ENCODE data around the gene FBXL4.

FBXL4 gene

DNA sequence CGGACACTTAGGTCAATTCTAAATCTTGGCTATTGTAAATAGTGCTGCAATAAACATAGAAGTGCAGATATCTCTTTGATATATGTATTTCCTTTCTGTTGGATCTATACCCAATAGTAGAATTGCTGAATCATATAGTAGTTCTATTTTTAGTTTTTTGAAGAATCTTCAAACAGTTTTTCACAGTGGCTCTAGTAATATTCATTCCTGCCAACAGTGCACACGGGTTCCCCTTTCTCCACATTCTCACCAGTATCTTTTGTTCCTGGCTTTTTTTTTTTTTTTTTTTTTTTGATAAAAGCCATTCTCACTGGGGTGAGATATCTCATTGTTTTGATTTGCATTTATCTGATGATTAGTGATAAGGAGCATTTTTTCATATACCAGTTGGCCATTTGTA, 1.8 kb upstream of the FBXL4 start:
- H4K20me1 ChIP-seq = peaks cover 0 to 15% (median 2%) of the 10 kb centered on the region in 11 experiments; a peak in 9 of 22 replicates
- H3K9me3 ChIP-seq (replicated peaks in 1 of 11) = peaks cover 0 to 7% (median 4%) of the 10 kb centered on the region in 11 experiments; a peak in 3 of 22 replicates
- H3K4me1 ChIP-seq = peaks cover 19 to 28% (median 24%) of the 10 kb centered on the region in 10 experiments
- TF ChIP-seq Cebpa-rat (IDR thresholded peaks at IDR 0.05) = no peak
- no peak overlapping the region for H3K27ac ChIP-seq
- no peaks in the 10 kb centered on the region for H3K27me3 ChIP-seq
- no peak overlapping the region; a peak in 1 of 22 replicates for H3K4me2 ChIP-seq
- H3K9ac ChIP-seq = no peak overlapping the region
- no peaks in the 10 kb centered on the region for H3K36me3 ChIP-seq
- H3K4me3 ChIP-seq = no peak overlapping the region

DNA sequence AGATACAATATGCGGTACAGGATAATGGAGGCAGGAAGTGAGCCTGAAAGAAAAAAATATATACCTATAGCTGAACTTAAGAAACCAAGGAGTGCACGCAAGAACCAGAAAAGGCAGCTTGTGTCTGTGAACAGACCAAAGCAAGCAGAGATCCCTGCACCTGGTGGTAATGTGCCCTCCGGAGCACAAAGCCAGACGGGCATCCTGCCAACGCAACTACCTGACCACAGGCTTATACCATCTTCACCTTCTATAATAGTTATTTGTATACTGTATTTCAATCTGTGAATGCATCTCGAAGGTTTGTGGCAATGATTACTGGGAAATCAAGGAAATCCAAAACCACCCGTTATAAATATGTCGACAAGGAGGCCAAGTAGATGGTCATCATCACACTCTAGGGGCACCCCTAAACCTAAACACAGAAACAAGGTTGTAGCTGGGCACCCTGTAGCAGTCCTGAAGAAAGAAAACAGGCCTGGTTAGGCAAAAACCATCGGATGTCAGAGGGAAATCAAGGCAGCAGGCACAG, 801 bp downstream of the FBXL4 start:
- H4K20me1 ChIP-seq = peaks cover 0 to 17% (median 8%) of the 10 kb centered on the region in 11 experiments; a peak in 9 of 22 replicates
- peak overlapping the region; percentile 87 to 96 (median 92) for H3K9ac ChIP-seq
- peak overlapping the region; percentile 71 to 89 (median 80) for H3K4me3 ChIP-seq
- H3K27ac ChIP-seq = peak overlapping the region; percentile 82 to 97 (median 90)
- TF ChIP-seq Cebpa-rat (IDR thresholded peaks at IDR 0.05) = no peak
- H3K27me3 ChIP-seq = no peaks in the 10 kb centered on the region
- peak overlapping the region; percentile 69 to 99 (median 95) for H3K4me2 ChIP-seq
- peaks cover 7 to 21% (median 16%) of the 10 kb centered on the region in 11 experiments; a peak in 21 of 22 replicates for H3K9me3 ChIP-seq (replicated peaks in 1 of 11)
- peaks cover 4 to 8% (median 7%) of the 10 kb centered on the region in 11 experiments; a peak in 10 of 22 replicates for H3K36me3 ChIP-seq
- peaks cover 21 to 31% (median 26%) of the 10 kb centered on the region in 10 experiments for H3K4me1 ChIP-seq

DNA sequence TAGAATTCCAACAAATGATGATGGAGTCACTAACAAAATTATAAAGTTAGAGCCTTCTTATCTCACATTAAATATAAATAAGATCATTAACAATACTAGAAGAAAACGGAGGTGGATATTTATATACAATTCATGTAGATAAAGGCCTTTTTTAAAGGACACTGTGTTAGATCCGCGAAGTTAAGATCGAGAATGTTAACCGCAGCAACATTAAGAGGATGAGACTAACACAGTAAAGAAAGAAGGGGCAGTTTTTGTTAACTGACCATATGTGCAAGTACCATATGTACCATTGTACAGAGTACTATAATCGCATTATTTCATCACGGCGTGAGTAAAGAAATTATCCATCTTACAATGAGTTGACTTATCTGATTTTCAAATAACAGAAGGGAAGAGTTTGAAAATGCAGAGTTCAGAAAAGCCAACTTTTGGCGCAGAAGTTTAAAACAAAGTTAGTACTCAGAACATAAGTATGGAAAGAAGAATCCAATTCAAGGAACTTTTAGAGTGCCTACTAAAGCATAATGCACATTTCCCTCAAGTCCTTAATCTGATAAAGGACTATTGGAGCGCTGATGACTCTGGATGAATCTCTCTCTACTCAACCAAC, 1.4 kb downstream of the FBXL4 start:
- peaks cover 4 to 11% (median 8%) of the 10 kb centered on the region in 11 experiments; a peak in 13 of 22 replicates for H3K36me3 ChIP-seq
- TF ChIP-seq Cebpa-rat (IDR thresholded peaks at IDR 0.05) = no peak
- H4K20me1 ChIP-seq = peaks cover 0 to 17% (median 8%) of the 10 kb centered on the region in 11 experiments; a peak in 9 of 22 replicates
- peak overlapping the region; percentile 69 to 99 (median 95) for H3K4me2 ChIP-seq
- H3K9me3 ChIP-seq (replicated peaks in 1 of 11) = peaks cover 9 to 25% (median 19%) of the 10 kb centered on the region in 11 experiments; a peak in 21 of 22 replicates
- H3K4me3 ChIP-seq = peak overlapping the region; percentile 71 to 89 (median 80)
- peak overlapping the region; percentile 87 to 96 (median 92) for H3K9ac ChIP-seq
- H3K27me3 ChIP-seq = no peaks in the 10 kb centered on the region
- H3K27ac ChIP-seq = peak overlapping the region; percentile 82 to 97 (median 90); a peak in 21 of 22 replicates
- H3K4me1 ChIP-seq = peaks cover 21 to 31% (median 27%) of the 10 kb centered on the region in 10 experiments

DNA sequence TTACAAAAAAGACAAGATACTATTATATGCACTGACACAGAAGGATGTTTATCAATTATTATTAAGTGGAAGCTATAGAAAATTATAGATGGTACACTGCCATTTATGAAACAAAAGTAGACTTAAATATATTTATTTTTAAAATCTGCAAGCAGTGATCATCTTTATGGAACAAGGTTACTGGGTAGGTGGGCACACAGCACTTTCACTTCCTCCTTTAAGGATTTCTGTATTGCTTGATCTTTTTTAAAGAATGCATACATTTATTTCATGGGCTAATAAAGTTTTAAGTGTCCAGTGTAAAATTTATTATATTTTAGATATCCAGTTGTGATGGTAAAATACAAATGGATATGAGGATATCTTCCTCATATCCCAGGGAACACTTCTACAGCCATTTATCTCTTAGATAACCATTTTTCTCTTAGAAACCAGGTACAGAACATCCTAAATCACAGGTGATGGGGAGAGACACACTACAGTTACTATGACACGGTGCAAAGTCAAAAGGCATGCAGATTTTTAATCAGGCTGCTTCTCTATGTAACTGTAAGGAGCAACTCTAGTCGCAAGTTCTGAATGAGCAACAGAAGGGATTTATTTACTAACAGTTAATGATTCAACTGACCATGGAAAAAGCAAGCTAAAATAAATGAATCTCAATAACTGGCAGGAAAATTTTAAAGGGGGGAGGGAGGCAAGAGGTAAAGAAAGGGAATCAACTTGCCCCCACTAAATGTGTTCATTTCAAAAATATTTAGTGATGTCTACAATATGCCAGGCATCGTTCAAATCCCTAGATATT, 2.2 kb downstream of the FBXL4 start:
- Histone ChIP-seq H3K4me1 (peaks cover 21 to 31% (median 27%) of the 10 kb centered on the region in 10 experiments), H4K20me1 (peaks cover 0 to 17% (median 8%) of the 10 kb centered on the region in 11 experiments; a peak in 9 of 22 replicates), H3K36me3 (peaks cover 4 to 19% (median 15%) of the 10 kb centered on the region in 11 experiments; a peak in 20 of 22 replicates), H3K27ac (no peak overlapping the region), H3K27me3 (no peaks in the 10 kb centered on the region), H3K9ac (peak overlapping the region in 4 of 11 experiments; percentile 91 to 95 (median 92); a peak in 7 of 22 replicates), H3K4me2 (peak overlapping the region; percentile 69 to 99 (median 95); a peak in 21 of 22 replicates), H3K9me3 (replicated peaks in 1 of 11) (peaks cover 16 to 33% (median 28%) of the 10 kb centered on the region in 11 experiments), H3K4me3 (peak overlapping the region in 3 of 10 experiments; percentile 76 to 77 (median 76); a peak in 2 of 20 replicates)
- TF ChIP-seq Cebpa-rat (IDR thresholded peaks at IDR 0.05) = no peak

DNA sequence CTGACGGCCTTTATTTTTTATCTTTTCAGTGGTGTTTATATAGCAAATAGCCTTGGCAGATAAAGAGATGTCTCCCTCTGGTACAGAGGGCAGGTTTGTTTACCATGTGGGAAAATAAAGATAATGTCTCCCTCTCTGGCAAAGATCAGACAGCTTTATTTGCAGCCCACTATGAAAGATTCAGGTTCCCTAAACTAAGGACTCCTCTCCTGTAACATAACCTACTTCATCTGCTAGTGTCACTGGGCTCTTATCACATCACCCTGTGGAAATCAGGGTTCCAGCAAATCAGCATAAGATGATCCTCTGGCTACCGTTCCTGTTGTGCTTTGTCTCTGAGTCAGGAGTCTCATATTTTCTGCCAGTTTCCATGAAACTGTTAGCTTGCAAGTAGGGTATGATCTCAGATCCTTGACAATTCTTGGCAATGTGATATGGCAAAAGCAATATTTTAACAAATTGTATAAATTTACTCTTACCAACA, 3.1 kb downstream of the FBXL4 start:
- no peak overlapping the region for H3K4me3 ChIP-seq
- peaks cover 22 to 37% (median 34%) of the 10 kb centered on the region in 11 experiments for H3K9me3 ChIP-seq (replicated peaks in 1 of 11)
- H4K20me1 ChIP-seq = peaks cover 0 to 17% (median 8%) of the 10 kb centered on the region in 11 experiments; a peak in 9 of 22 replicates
- H3K36me3 ChIP-seq = peaks cover 10 to 28% (median 20%) of the 10 kb centered on the region in 11 experiments; a peak in 21 of 22 replicates
- H3K27me3 ChIP-seq = no peaks in the 10 kb centered on the region
- no peak overlapping the region for H3K9ac ChIP-seq
- no peak for TF ChIP-seq Cebpa-rat (IDR thresholded peaks at IDR 0.05)
- no peak overlapping the region; a peak in 1 of 22 replicates for H3K27ac ChIP-seq
- H3K4me2 ChIP-seq = peak overlapping the region in 10 of 11 experiments; percentile 26 to 99 (median 93); a peak in 11 of 22 replicates
- peaks cover 21 to 31% (median 27%) of the 10 kb centered on the region in 10 experiments for H3K4me1 ChIP-seq

DNA sequence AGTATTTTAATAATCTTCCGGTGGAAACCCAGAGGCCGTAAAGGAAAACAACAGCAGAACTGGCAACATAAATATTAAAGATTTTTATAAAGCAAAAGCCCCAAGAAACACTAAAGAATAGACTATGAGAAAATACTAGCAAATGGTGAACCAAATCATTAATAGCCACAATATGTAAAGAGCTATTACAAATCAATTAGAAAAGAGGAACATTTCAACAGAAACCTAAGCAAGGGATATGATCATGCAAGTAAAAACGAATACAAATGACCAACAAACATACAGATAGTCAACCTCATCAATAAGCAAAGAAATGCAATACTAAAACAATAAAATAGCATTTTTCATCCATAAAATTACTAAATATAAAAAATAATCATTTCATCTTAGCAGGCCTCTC, 3.6 kb downstream of the FBXL4 start:
- Histone ChIP-seq H3K4me3 (no peak overlapping the region), H3K4me1 (peaks cover 21 to 31% (median 27%) of the 10 kb centered on the region in 10 experiments), H3K27me3 (no peaks in the 10 kb centered on the region), H4K20me1 (peaks cover 0 to 17% (median 8%) of the 10 kb centered on the region in 11 experiments; a peak in 9 of 22 replicates), H3K9me3 (replicated peaks in 1 of 11) (peaks cover 26 to 42% (median 39%) of the 10 kb centered on the region in 11 experiments), H3K36me3 (peaks cover 15 to 32% (median 25%) of the 10 kb centered on the region in 11 experiments; a peak in 21 of 22 replicates), H3K9ac (no peak overlapping the region), H3K27ac (no peak overlapping the region; a peak in 1 of 22 replicates), H3K4me2 (peak overlapping the region in 3 of 11 experiments; percentile 89 to 99 (median 91); a peak in 3 of 22 replicates)
- TF ChIP-seq Cebpa-rat (IDR thresholded peaks at IDR 0.05) = no peak

DNA sequence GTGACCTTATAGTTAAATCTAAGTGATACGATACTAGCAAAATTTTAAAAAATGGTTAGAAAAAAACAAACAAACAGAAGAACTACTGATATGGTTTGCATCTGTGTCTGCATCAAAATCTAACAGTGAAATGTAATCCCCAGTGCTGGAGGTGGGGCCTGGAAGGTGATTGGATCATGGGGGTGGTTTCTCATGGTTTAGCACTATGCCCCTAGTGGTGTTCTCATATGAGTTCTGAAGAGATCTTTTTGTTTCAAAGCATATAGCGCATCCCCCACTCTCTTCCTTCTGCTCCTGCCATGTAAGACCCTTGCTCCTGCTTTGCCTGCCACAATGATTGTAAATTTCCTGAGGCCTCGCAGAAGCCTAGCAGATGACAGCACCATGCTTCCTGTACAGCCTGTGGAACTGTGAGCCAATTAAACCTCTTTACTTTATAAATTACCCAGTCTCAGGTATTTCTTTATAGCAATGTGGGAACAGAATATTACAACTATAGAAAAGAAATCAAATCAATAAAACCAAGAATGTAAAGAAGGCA, 5.4 kb downstream of the FBXL4 start:
- TF ChIP-seq Cebpa-rat (IDR thresholded peaks at IDR 0.05) = no peak
- Histone ChIP-seq H3K4me3 (no peak overlapping the region), H3K36me3 (peaks cover 20 to 51% (median 34%) of the 10 kb centered on the region in 11 experiments; a peak in 21 of 22 replicates)

DNA sequence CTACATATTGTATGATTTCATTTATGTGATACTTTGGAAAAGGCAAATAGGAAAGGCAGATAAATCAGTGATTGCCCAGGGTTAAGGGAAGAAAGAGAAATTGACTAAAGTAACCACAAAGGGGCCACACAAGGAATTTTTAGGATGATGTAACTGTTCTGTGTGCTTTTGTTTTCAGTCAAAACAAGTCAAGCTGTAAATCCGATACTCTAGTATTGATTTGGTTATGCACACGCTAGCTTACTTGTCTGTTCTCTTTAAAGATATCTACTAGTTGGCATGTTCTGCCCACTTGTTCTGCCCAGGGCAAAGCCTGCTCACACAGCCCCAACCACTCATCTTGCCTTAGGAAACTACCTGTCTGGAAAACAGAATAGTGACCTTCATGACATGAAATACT, 6.4 kb downstream of the FBXL4 start:
- TF ChIP-seq Cebpa-rat (IDR thresholded peaks at IDR 0.05) = no peak
- no peak overlapping the region for H3K27ac ChIP-seq
- no peak overlapping the region for H3K4me2 ChIP-seq
- H3K36me3 ChIP-seq = peaks cover 20 to 52% (median 34%) of the 10 kb centered on the region in 11 experiments; a peak in 21 of 22 replicates
- H3K9me3 ChIP-seq (replicated peaks in 1 of 11) = peaks cover 38 to 68% (median 65%) of the 10 kb centered on the region in 11 experiments
- H3K4me1 ChIP-seq = peaks cover 14 to 26% (median 20%) of the 10 kb centered on the region in 10 experiments
- H3K9ac ChIP-seq = no peak overlapping the region
- no peaks in the 10 kb centered on the region for H3K27me3 ChIP-seq
- peaks cover 0 to 17% (median 8%) of the 10 kb centered on the region in 11 experiments; a peak in 9 of 22 replicates for H4K20me1 ChIP-seq
- no peak overlapping the region for H3K4me3 ChIP-seq

More for the DNA sequence above, 5.4 kb downstream of the FBXL4 start:
- H3K27me3 ChIP-seq = no peaks in the 10 kb centered on the region
- H3K9me3 ChIP-seq (replicated peaks in 1 of 11) = peaks cover 38 to 60% (median 57%) of the 10 kb centered on the region in 11 experiments
- peaks cover 0 to 17% (median 8%) of the 10 kb centered on the region in 11 experiments; a peak in 9 of 22 replicates for H4K20me1 ChIP-seq
- H3K4me1 ChIP-seq = peaks cover 21 to 31% (median 27%) of the 10 kb centered on the region in 10 experiments
- H3K27ac ChIP-seq = no peak overlapping the region
- no peak overlapping the region for H3K9ac ChIP-seq
- no peak overlapping the region for H3K4me2 ChIP-seq

Data from BLaER1 treated with 17β-estradiol and CSF1 and Interleukin-3, amounts not matched to agents 10 nM and 100 nM (cell line).